NCI-H524 (cell line): Measurements from ENCODE around the gene ABO.
"Not testable (repeated sequence)": the region's sequence is repeated elsewhere in the genome, so short reads cannot be mapped to it uniquely, and the experiment has no call there.

ENCODE experiments used
- DNase-seq, 2 experiments: peaks; one replicate each; lab custom pipeline; 2025; lab: John Stamatoyannopoulos, UW

The ABO gene

GRCh38 chr9:133290751-133291302 is 15.8 kb upstream of the ABO start:
- DNase-seq: no peak

GRCh38 chr9:133286523-133286922 is 11.5 kb upstream of the ABO start:
- no peak for DNase-seq

GRCh38 chr9:133285252-133285775 is 10.3 kb upstream of the ABO start:
- DNase-seq: no peak

GRCh38 chr9:133284362-133284761 is 9.4 kb upstream of the ABO start:
- no peak for DNase-seq

GRCh38 chr9:133283255-133284032 is 8.4 kb upstream of the ABO start:
- not testable (repeated sequence) for DNase-seq

GRCh38 chr9:133282464-133283238 is 7.7 kb upstream of the ABO start:
- no peak for DNase-seq

GRCh38 chr9:133280392-133280791 is 5.4 kb upstream of the ABO start:
- no peak for DNase-seq

GRCh38 chr9:133278161-133279114 is 3.4 kb upstream of the ABO start:
- DNase-seq: no peak

GRCh38 chr9:133277467-133277866 is 2.5 kb upstream of the ABO start:
- DNase-seq: no peak

- no peak for DNase-seq
Measured at GRCh38 chr9:133276923-133277322, 1.9 kb upstream of the ABO start.

GRCh38 chr9:133276001-133276884 is 1.2 kb upstream of the ABO start:
- no peak for DNase-seq

GRCh38 chr9:133274236-133275104 is 531 bp downstream of the ABO start:
- DNase-seq: no peak

GRCh38 chr9:133273819-133274218 is 1.2 kb downstream of the ABO start:
- DNase-seq: no peak

GRCh38 chr9:133273098-133273497 is 1.9 kb downstream of the ABO start:
- no peak for DNase-seq

- DNase-seq: no peak
Measured at GRCh38 chr9:133269537-133270362, 5.3 kb downstream of the ABO start.

GRCh38 chr9:133269136-133269535 is 5.9 kb downstream of the ABO start:
- DNase-seq: not testable (repeated sequence)

GRCh38 chr9:133268335-133269056 is 6.5 kb downstream of the ABO start:
- no peak for DNase-seq

GRCh38 chr9:133264235-133264764 is 10.7 kb downstream of the ABO start:
- DNase-seq: no peak
